Epidermal melanocyte (primary cell): ENCODE data around the gene ZNF804B.
A peak's percentile ranks its signal among the peaks of the same experiment; 100 is the strongest.

ENCODE experiments used
- DNase-seq: peaks from one replicate; pipeline ENCODE4 v3.0.0; 2011; ENCODE audit warnings: low spot score; ENCODE audit not compliant: insufficient read length

The ZNF804B gene

GRCh38 chr7:88967432-88967831, 207.9 kb downstream of the ZNF804B start:
- DNase-seq = no peak

- no peak for DNase-seq
These were observed 209.7 kb downstream of the ZNF804B start for GRCh38 chr7:88969167-88969566.

- DNase-seq = no peak
These were observed 225.8 kb downstream of the ZNF804B start for GRCh38 chr7:88985295-88985694.

GRCh38 chr7:89001306-89001705, 241.8 kb downstream of the ZNF804B start:
- DNase-seq = no peak

GRCh38 chr7:89002981-89003956, 243.8 kb downstream of the ZNF804B start:
- DNase-seq = no peak

- DNase-seq = no peak
These were observed 252.5 kb downstream of the ZNF804B start for GRCh38 chr7:89012016-89012415.

- DNase-seq = no peak
These were observed 258.2 kb downstream of the ZNF804B start for GRCh38 chr7:89017695-89018094.

GRCh38 chr7:89021741-89022140, 262.2 kb downstream of the ZNF804B start:
- no peak for DNase-seq

GRCh38 chr7:89023206-89023605, 263.7 kb downstream of the ZNF804B start:
- peak; percentile 17 for DNase-seq

GRCh38 chr7:89023877-89024276, 264.4 kb downstream of the ZNF804B start:
- no peak for DNase-seq

GRCh38 chr7:89027781-89028180, 268.3 kb downstream of the ZNF804B start:
- DNase-seq = no peak

- no peak for DNase-seq
These were observed 268.8 kb downstream of the ZNF804B start for GRCh38 chr7:89028319-89028718.

GRCh38 chr7:89029864-89030263, 270.4 kb downstream of the ZNF804B start:
- no peak for DNase-seq

GRCh38 chr7:89041240-89041639, 281.7 kb downstream of the ZNF804B start:
- no peak for DNase-seq

GRCh38 chr7:89042940-89043339, 283.4 kb downstream of the ZNF804B start:
- no peak for DNase-seq

- DNase-seq = no peak
These were observed 289.5 kb downstream of the ZNF804B start for GRCh38 chr7:89049043-89049442.

GRCh38 chr7:89053130-89053529, 293.6 kb downstream of the ZNF804B start:
- DNase-seq = no peak

GRCh38 chr7:89054361-89054760, 294.9 kb downstream of the ZNF804B start:
- DNase-seq = no peak

GRCh38 chr7:89060234-89060633, 300.7 kb downstream of the ZNF804B start:
- DNase-seq = no peak

GRCh38 chr7:89064831-89065230, 305.3 kb downstream of the ZNF804B start:
- DNase-seq = no peak

GRCh38 chr7:89067048-89067447, 307.5 kb downstream of the ZNF804B start:
- DNase-seq = no peak

- DNase-seq = no peak
These were observed 312.6 kb downstream of the ZNF804B start for GRCh38 chr7:89072081-89072480.

- DNase-seq = no peak
These were observed 314.3 kb downstream of the ZNF804B start for GRCh38 chr7:89073776-89074175.
